Stimulated activated CD4-positive, alpha-beta T cell treated with anti-CD3 and anti-CD28 coated beads, Interleukin-2, amount 100 ng/mL, for 4 hours (primary cell): ENCODE measurements around the gene KRTAP10-6.
"Not testable (repeated sequence)": the region's sequence is repeated elsewhere in the genome, so short reads cannot be mapped to it uniquely, and the experiment has no call there.

ENCODE experiments used
- DNase-seq: peaks from one replicate; pipeline ENCODE4 v3.0.0-alpha.2; 2020; ENCODE audit warnings: low read depth

The KRTAP10-6 gene

DNA sequence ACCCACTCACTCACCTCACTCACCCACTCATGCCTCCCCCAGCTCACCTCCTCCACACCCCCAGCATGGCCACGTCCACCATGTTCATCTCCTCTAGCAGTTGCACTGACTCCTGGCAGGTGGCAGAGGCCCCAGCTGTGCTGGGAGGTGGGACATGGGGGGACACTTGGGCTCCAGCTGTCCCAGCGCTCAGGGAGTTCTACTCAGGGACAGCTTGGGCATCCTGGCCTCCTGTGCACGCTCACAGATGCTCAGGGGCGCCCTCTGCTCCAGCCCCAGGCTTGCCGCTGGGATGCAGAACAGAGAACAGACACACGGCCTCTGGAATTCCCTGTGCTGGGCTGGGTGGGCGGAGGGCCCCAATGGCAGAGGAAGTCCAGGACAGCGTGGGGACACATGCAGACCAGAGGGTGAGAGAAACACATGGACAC lies 24.8 kb upstream of the KRTAP10-6 start:
- DNase-seq: no peak

- DNase-seq: no peak
Measured at GRCh38 chr21:44616591-44616926, 24.3 kb upstream of the KRTAP10-6 start.

GRCh38 chr21:44615911-44616590 lies 23.7 kb upstream of the KRTAP10-6 start:
- DNase-seq: no peak

- DNase-seq: no peak
Measured at GRCh38 chr21:44615466-44615865, 23.2 kb upstream of the KRTAP10-6 start.

DNA sequence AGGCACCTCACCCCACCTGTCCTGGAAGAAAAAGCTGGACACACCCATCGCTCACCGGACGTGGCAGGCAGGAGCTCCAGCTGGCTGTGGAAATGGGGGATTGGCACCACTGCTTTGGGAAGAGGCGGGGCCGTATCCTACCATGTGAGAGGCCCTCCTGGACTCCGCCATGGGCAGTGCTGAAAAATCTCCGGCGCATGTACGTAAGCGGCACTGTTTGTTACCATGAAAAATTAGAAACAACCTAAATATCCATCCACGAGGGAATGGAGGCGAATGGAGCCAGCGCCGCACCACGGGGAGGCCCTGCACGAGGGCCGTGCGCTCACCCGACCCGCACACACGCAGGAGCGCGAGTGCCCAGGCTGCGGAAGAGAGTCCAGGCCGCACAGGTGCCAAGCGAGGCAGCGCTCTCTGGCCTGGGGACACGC lies 22.7 kb upstream of the KRTAP10-6 start:
- no peak for DNase-seq

DNA sequence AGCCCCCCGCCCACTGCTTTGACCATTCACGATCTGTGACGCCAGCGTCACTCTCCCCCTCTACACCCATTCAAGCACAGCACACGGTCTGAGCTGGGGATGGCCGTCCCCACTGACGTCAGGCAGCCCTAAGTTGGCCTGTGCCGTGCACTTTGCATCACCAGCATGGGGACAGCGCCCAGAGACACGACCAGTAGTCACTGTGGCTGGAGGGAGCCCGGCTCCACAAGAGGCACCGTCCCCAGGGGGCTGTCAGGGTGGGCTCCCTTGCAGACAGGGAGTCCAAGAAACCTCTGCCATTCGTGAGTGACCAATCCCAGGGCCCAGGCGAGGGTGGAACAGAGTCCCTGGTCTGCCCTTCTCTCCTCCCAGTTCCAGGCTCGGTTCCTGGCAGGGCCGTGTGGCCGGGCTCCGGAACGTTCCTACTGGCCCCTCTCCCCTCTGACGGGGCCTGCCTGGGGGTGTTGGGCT lies 21.9 kb upstream of the KRTAP10-6 start:
- no peak for DNase-seq

DNA sequence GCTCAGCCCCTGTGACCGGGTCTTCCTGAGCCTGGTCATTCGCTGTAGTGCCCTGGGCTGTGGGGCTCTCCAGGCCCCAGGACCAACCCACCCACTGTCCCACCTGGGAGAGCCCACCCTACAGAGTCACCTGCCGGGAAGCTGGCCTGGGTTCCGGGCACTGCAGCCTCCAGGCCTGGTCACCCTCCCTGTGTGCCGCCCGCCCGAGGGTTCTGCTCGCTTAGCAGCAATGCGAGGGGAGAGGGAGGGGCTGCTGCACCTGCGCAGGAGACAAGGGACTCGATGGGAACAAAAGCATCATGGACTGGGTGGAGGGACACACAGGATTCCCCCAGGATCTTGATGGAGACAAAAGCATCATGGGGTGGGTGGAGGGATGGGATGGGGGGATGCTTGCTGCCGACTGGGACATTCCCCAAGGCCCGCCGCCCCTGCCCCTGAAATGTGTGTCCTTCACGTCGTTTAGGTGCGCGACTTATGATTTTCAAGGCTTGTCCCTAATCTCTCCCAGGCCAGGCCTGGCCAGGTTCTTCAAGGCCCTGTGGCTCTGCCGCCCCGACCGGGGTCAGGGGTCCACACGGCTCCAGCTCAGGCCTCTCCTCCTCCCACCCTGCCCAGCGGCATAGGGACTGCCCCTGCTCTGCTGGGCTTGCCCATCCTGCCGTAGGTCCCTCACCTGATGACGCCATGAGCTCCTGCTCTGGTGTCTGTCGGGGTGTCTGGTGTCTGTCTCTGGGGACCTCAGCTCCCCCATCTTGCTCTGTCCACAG lies 21.3 kb upstream of the KRTAP10-6 start:
- no peak for DNase-seq

GRCh38 chr21:44612669-44613229 lies 20.4 kb upstream of the KRTAP10-6 start:
- no peak for DNase-seq

- no peak for DNase-seq
Measured at GRCh38 chr21:44612029-44612486, 19.8 kb upstream of the KRTAP10-6 start, which contains the start of gene KRTAP10-8. TSS of gene KRTAP10-8 (plus strand) at chr21:44612079. CDS start at chr21:44612101, 22 bp downstream.

- no peak for DNase-seq
Measured at GRCh38 chr21:44611551-44611950, 19.2 kb upstream of the KRTAP10-6 start.

DNA sequence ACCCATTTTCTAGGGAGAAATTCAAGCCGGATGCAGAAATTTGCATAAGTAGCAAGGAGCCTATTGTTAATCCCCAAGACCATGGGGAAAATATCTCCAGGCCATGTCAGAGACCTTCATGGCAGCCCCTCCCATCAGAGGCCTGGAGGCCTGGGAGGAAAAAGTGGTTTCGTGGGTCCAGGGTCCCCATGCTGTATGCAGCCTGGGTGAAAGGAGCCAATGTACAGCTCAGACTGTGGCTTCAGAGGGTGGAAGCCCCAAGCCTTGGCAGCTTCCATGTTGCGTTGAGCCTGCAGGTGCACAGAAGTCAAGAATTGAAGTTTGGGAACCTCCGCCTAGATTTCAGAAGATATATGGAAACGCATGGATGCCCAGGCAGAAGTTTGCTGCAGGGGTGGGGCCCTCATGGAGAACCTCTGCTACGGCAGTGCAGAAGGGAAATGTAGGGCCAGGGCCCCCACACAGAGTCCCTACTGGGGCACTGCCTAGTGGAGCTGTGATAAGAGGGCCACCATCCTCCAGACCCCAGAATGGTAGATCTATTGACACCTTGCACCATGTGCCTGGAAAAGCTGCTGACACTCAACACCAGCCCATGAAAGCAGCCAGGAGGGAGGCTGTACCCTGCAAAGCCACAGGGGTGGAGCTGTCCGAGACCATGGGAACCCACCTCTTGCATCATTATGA lies 18.0 kb upstream of the KRTAP10-6 start:
- DNase-seq: not testable (repeated sequence)

GRCh38 chr21:44609193-44609592 lies 16.9 kb upstream of the KRTAP10-6 start:
- DNase-seq: no peak

DNA sequence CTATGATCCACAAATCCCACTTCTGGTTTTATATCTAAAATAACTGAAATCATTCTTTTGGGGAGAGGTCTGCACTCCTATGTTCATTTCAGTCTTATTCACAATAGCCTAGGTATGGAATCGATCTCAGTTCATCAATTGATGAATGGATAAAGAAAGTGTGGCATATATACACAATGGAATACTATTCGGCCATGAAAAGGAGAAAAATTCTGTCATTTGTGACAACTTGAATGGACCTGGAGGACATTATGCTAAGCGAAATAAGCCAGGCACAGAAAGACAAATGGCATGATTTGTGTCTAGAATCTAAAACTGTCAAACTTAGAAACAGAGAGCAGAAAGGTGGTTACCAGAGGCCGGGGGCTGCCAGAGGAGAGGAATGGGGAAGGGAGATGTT lies 14.2 kb upstream of the KRTAP10-6 start:
- no peak for DNase-seq

DNA sequence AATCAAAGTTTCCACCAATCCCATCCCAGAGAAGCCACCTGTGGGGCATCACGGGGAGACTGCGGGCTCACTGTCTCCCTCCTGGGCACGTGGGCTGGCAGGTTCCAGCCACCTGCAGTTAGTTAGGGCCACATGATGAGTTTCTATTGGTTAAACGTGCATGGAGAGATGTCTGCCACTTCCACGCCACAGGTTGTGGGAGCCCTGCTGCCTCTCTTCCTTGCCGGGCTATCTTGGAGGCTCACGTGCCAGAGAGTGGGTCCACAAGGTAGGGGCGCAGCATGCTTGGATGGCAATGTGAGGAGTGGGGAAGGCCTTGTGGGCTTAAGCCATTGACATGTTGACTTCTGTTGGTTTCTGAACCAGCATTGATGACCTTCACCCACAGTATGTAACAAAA lies 11.6 kb upstream of the KRTAP10-6 start:
- no peak for DNase-seq

DNA sequence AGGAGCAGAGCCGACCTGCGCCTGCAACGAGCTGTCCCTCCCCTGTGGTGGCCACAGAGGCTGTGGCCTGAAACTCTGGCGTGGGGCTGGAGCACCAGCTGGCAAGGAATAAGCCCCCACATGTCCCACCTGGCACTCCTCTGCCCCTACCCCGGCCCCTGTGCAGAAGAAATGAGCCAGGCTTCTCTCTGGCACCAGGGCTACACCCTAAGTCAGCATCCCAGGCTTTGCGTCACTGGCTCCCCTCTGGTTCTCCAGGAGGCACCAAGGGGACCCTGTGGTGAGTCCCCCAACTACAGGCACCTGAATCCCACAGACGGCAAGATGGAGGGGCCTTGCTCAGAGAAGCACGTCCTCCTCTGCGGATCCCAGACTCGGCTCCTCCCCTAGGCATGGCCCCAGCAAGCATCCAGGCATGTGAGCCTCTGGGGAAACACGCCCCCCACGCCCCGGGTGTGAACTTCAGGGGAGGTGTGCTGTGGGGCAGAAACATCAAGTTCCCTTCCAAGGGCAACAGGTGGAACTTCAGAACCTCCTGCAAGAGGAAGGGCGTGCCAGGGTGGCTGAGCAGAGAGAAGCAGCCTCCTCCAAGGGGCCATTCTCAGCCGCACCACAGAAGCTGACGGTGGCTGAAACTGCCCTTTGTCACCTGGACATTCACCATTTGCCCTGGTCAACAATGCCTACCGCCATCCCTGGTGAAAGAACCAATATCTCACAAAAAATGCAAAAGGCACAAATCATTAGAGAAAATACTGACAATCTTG lies 11.0 kb upstream of the KRTAP10-6 start:
- no peak for DNase-seq

- no peak for DNase-seq
Measured at GRCh38 chr21:44602463-44602850, 10.2 kb upstream of the KRTAP10-6 start.

DNA sequence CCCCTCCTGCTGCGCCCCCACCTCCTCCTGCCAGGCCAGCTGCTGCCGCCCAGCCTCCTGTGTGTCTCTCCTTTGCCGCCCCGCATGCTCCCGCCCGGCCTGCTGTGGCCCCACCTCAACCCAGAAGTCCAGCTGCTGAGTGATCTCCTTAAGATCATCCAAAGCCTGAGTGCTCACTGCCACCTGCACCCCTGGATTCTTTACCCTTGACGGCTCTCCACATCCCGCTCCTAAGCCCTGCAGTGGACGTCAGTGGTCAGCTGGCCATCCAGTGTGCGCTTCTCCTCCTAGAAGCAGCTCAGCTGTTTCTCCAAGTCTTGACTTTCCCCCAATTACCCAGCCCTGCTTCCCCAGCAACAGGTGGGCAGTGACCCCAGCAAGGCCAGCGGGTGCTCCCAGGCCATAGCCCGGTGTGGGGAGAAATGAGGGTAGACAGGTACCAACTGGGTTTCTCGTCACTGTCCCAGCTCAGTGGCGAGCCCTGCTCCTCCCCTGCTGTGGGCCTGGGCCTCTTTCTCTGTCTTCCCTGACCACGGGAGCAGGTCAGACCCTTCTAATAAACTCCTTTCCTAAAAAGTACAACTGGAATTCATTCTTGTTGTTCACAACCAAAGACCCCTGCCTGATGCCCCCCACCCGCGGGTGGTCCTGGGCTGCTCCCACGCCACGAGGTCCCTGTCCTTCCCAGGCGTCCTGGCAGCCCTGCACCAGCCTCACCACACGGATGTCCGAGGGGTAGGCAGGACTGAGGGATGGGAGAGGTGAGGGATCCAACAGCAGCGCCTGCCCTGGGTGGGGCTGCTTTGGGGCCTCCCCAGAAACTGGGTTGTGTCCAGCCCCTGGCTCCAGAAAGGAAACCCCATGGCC lies 9.5 kb upstream of the KRTAP10-6 start:
- no peak for DNase-seq

DNA sequence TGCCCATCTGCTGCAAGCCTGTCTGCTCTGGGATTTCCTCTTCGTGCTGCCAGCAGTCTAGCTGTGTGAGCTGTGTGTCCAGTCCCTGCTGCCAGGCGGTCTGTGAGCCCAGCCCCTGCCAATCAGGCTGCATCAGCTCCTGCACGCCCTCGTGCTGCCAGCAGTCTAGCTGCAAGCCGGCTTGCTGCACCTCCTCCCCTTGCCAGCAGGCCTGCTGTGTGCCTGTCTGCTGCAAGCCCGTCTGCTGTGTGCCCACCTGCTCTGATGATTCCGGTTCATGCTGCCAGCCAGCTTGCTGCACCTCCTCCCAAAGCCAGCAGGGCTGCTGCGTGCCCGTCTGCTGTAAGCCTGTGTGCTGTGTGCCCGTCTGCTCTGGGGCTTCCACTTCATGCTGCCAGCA lies 8.8 kb upstream of the KRTAP10-6 start:
- DNase-seq: not testable (repeated sequence)

GRCh38 chr21:44600118-44600978 lies 8.0 kb upstream of the KRTAP10-6 start, which contains the start of gene KRTAP10-7:
TSS of gene KRTAP10-7 (plus strand) at chr21:44600597. CDS start at chr21:44600622, 25 bp downstream.
- not testable (repeated sequence) for DNase-seq
